Liver (tissue), 9 donors: ENCODE data around the gene SULT6B1. TPM values are rescaled to one million over a fixed set of nuclear protein-coding genes. Genes with fewer than 3 reads are reported as not detected.

Experiments
- DNase-seq: peaks from one replicate; pipeline ENCODE4 v3.0.0-alpha.2; 2017; ENCODE audit warnings: low spot score
- H3K27ac ChIP-seq, 2 donors: one replicate each; pipeline ENCODE4 v1.7.0; 2013; ENCODE audit warnings: inconsistent platforms in 2 of 2, low read length in 2 of 2, control low read depth in 1 of 2, low read depth in 1 of 2, mild to moderate bottlenecking in 1 of 2
- H3K27me3 ChIP-seq, 4 donors: one replicate each; pipeline versions ENCODE4 v1.6.1 to v1.7.0; 2013; ENCODE audit warnings: low read length in 3 of 4, inconsistent platforms in 1 of 4, mild to moderate bottlenecking in 1 of 4, moderate library complexity in 1 of 4; ENCODE audit not compliant: control insufficient read depth in 4 of 4, insufficient read depth in 4 of 4
- H3K36me3 ChIP-seq, 4 donors: one replicate each; pipeline versions ENCODE4 v1.6.1 to v1.7.0; 2013; ENCODE audit warnings: low read length in 3 of 4, mild to moderate bottlenecking in 3 of 4, low read depth in 1 of 4, moderate library complexity in 1 of 4; ENCODE audit not compliant: control insufficient read depth in 4 of 4, insufficient read depth in 3 of 4
- H3K4me1 ChIP-seq, 4 donors: one replicate each; pipeline versions ENCODE4 v1.6.1 to v1.7.0; 2013; ENCODE audit warnings: low read length in 3 of 4, mild to moderate bottlenecking in 3 of 4, moderate library complexity in 1 of 4; ENCODE audit not compliant: control insufficient read depth in 4 of 4, insufficient read depth in 4 of 4
- H3K4me3 ChIP-seq, 3 donors: one replicate each; pipeline versions ENCODE4 v1.6.1 to v1.7.0; 2013; ENCODE audit warnings: low read length in 3 of 3, control low read depth in 1 of 3, low read depth in 1 of 3, mild to moderate bottlenecking in 1 of 3
- H3K9ac ChIP-seq, 2 donors: one replicate each; pipeline ENCODE4 v1.7.0; 2013; ENCODE audit warnings: low read length in 2 of 2, mild to moderate bottlenecking in 2 of 2, moderate library complexity in 2 of 2, control low read depth in 1 of 2, low read depth in 1 of 2
- H3K9me3 ChIP-seq, 4 donors: one replicate each; pipeline versions ENCODE4 v1.6.1 to v1.7.0; 2013; ENCODE audit warnings: low read length in 3 of 4; ENCODE audit not compliant: control insufficient read depth in 4 of 4
- EGR1 ChIP-seq, 2 donors: IDR thresholded peaks; 2 replicates each; pipeline ENCODE4 v1.6.1; 2016 to 2018; ENCODE audit warnings: antibody characterized with exemption in 2 of 2, low read depth in 2 of 2
- FOXA1 ChIP-seq: IDR thresholded peaks from 2 replicates; pipeline ENCODE4 v1.6.1; 2016; ENCODE audit warnings: antibody characterized with exemption
- FOXA2 ChIP-seq: IDR thresholded peaks from 2 replicates; pipeline ENCODE4 v1.6.1; 2016; ENCODE audit warnings: antibody characterized with exemption
- GABPA ChIP-seq, 2 donors: IDR thresholded peaks in 1 of 2; conservative IDR thresholded peaks in 1 of 2; 2 replicates each; pipeline ENCODE4 v1.6.1; 2016; ENCODE audit warnings: antibody characterized with exemption in 2 of 2, mild to moderate bottlenecking in 1 of 2, moderate library complexity in 1 of 2
- HNF4A ChIP-seq, 2 donors: conservative IDR thresholded peaks; 2 replicates each; pipeline ENCODE4 v1.6.1; 2016; ENCODE audit warnings: antibody characterized with exemption in 2 of 2, mild to moderate bottlenecking in 2 of 2
- HNF4G ChIP-seq: IDR thresholded peaks from 2 replicates; pipeline ENCODE4 v1.6.1; 2016; ENCODE audit warnings: antibody characterized with exemption
- JUND ChIP-seq, 2 donors: IDR thresholded peaks; 2 replicates each; pipeline ENCODE4 v1.6.1; 2016; ENCODE audit warnings: antibody characterized with exemption in 2 of 2
- NR2F2 ChIP-seq: IDR thresholded peaks from 2 replicates; pipeline ENCODE4 v1.6.1; 2016; ENCODE audit warnings: antibody characterized with exemption
- RAD21 ChIP-seq, 2 donors: IDR thresholded peaks; 2 replicates each; pipeline ENCODE4 v1.6.1; 2016; ENCODE audit warnings: antibody characterized with exemption in 2 of 2, mild to moderate bottlenecking in 2 of 2
- RXRA ChIP-seq, 2 donors: IDR thresholded peaks; 2 replicates each; pipeline ENCODE4 v1.6.1; 2017 to 2018; ENCODE audit warnings: antibody characterized with exemption in 2 of 2, mild to moderate bottlenecking in 1 of 2
- SP1 ChIP-seq: IDR thresholded peaks from 2 replicates; pipeline ENCODE4 v1.6.1; 2018; ENCODE audit warnings: antibody characterized with exemption, mild to moderate bottlenecking
- YY1 ChIP-seq: IDR thresholded peaks from 2 replicates; pipeline ENCODE4 v1.6.1; 2016; ENCODE audit warnings: antibody characterized with exemption, mild to moderate bottlenecking
- WGBS: extraction: QIAGEN DNeasy Blood & Tissue Kit; methylation state at CpG from one replicate; pipeline ENCODE4 v1.1.7; 2013; 5-methylcytosine and 5-hydroxymethylcytosine counted together
- polyA plus RNA-seq, 2 donors: library from polyadenylated mRNA; stranded (reverse) in 1 of 2; unstranded in 1 of 2; fragments of 200-250 nt in 1 of 2; fragments of >200 nt in 1 of 2; fragmentation: Nextera tagmentation in 1 of 2; extraction: Ambion mirVana in 1 of 2; gene quantifications; one replicate each; pipeline versions ENCODE4 v1.2.1 to v1.2.3, GENCODE V29; 2013 to 2015
- total RNA-seq, 2 donors: library from RNA; depleted of rRNA; stranded (reverse); fragments of >200 nt; gene quantifications; one replicate each; pipeline ENCODE4 v1.2.3, GENCODE V29; 2014
- TF ChIP-seq, protein P1 (sequence below): IDR thresholded peaks from 2 replicates; pipeline ENCODE4 v1.6.1; 2016; ENCODE audit warnings: antibody characterized with exemption
- TF ChIP-seq, protein P2 (sequence below): IDR thresholded peaks from 2 replicates; pipeline ENCODE4 v1.6.1; 2016; ENCODE audit warnings: antibody characterized with exemption, mild to moderate bottlenecking
- donor health status: healthy.
- donor health status: healthy.
- donor health status: healthy.
- donor health status: healthy.
- donor health status: healthy.

Gene SULT6B1
- total and polyA plus RNA-seq, 4 donors = not detected

DNA sequence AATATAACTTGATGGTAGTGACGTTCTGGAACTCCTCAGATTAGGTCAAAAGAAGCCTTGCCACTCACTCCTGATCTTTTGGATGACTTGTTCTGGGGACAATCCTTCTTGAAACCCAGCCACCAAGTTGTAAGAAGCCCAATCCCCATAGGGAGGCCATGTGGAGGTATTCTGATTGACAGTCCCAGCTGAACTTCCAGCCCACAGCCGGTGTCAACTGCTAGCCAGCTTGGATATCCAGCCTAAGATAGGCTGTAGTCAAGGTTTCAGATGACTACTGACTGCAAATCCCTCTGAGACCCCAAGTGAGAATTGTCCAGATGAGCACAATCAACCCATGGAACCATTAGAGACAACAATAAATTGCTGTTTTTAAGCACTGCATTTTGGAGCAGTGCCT, 63.1 kb downstream of the SULT6B1 start:
- TF ChIP-seq RAD21 (IDR thresholded peaks at IDR 0.05) (no peak), NR2F2 (no peak), FOXA2 (no peak), FOXA1 (no peak), GABPA (IDR thresholded peaks at IDR 0.05 in 1 of 2, conservative IDR thresholded peaks at IDR 0.05 in 1 of 2) (no peak)
- TF ChIP-seq, protein P1, sequence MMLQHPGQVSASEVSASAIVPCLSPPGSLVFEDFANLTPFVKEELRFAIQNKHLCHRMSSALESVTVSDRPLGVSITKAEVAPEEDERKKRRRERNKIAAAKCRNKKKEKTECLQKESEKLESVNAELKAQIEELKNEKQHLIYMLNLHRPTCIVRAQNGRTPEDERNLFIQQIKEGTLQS = no peak
- TF ChIP-seq, protein P2, sequence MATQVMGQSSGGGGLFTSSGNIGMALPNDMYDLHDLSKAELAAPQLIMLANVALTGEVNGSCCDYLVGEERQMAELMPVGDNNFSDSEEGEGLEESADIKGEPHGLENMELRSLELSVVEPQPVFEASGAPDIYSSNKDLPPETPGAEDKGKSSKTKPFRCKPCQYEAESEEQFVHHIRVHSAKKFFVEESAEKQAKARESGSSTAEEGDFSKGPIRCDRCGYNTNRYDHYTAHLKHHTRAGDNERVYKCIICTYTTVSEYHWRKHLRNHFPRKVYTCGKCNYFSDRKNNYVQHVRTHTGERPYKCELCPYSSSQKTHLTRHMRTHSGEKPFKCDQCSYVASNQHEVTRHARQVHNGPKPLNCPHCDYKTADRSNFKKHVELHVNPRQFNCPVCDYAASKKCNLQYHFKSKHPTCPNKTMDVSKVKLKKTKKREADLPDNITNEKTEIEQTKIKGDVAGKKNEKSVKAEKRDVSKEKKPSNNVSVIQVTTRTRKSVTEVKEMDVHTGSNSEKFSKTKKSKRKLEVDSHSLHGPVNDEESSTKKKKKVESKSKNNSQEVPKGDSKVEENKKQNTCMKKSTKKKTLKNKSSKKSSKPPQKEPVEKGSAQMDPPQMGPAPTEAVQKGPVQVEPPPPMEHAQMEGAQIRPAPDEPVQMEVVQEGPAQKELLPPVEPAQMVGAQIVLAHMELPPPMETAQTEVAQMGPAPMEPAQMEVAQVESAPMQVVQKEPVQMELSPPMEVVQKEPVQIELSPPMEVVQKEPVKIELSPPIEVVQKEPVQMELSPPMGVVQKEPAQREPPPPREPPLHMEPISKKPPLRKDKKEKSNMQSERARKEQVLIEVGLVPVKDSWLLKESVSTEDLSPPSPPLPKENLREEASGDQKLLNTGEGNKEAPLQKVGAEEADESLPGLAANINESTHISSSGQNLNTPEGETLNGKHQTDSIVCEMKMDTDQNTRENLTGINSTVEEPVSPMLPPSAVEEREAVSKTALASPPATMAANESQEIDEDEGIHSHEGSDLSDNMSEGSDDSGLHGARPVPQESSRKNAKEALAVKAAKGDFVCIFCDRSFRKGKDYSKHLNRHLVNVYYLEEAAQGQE = no peak
- Histone ChIP-seq H3K27ac (no peak overlapping the region), H3K27me3 (no peaks in the 10 kb centered on the region), H3K4me1 (no peaks in the 10 kb centered on the region), H3K9me3 (no peaks in the 10 kb centered on the region), H3K9ac (no peak overlapping the region), H3K4me3 (no peak overlapping the region), H3K36me3 (peaks cover 8 to 53% (median 29%) of the 10 kb centered on the region in 4 donors)
- no peak for DNase-seq
- WGBS = 97% methylated on average over 2 of the region's 2 CpGs

DNA sequence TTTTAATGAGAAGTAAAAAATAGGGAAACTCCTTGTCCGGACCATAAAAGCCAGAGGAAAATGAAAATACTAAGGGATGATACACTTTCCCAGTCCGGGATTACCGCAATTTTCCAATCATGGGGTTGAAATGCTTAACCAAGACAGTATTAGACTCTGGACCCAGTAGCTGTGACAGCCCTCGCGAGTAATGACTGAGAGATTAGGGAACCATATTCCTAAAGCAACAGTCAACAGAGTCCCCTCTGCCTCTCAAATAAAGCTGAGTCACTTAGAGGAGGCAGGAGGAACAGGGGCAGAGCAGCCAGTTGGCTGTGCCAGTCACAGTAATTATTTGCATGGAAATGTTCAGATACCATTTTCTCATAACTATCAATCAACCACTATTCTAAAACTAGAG, 69.3 kb downstream of the SULT6B1 start:
- Histone ChIP-seq H3K27me3 (no peaks in the 10 kb centered on the region), H3K4me3 (no peak overlapping the region), H3K4me1 (no peaks in the 10 kb centered on the region), H3K36me3 (peaks cover 9 to 42% (median 26%) of the 10 kb centered on the region in 4 donors), H3K27ac (no peak overlapping the region), H3K9ac (no peak overlapping the region), H3K9me3 (no peaks in the 10 kb centered on the region)
- TF ChIP-seq EGR1 (IDR thresholded peaks at IDR 0.05; ENCODE audit: low read depth in 2 of 2) (no peak), HNF4A (conservative IDR thresholded peaks at IDR 0.05) (no peak), HNF4G (no peak), RXRA (IDR thresholded peaks at IDR 0.05) (no peak), JUND (IDR thresholded peaks at IDR 0.05) (no peak), SP1 (no peak), NR2F2 (no peak), GABPA (IDR thresholded peaks at IDR 0.05 in 1 of 2, conservative IDR thresholded peaks at IDR 0.05 in 1 of 2) (no peak), FOXA2 (no peak), YY1 (no peak), RAD21 (IDR thresholded peaks at IDR 0.05) (no peak)
- TF ChIP-seq, protein P1 = no peak
- DNase-seq = no peak
- WGBS = 95% methylated on average over 5 of the region's 5 CpGs

Other genes with a start within 250 kb of the SULT6B1 start
- 10 to 100 TPM in 1 of 2 donors, 1 to 10 TPM in 1; 7.6 to 11.9 TPM for gene STRN, start 222.1 kb downstream of the SULT6B1 start, total RNA-seq
- gene STRN, start 222.1 kb downstream of the SULT6B1 start, polyA plus RNA-seq = 1 to 10 TPM; 2.5 to 3.6 TPM
- 10 to 100 TPM; 16.3 to 24.3 TPM for gene HEATR5B, start 104.3 kb downstream of the SULT6B1 start, total RNA-seq
- gene HEATR5B, start 104.3 kb downstream of the SULT6B1 start, polyA plus RNA-seq = 1 to 10 TPM; 4.1 to 6.9 TPM
- gene GPATCH11, start 104.2 kb downstream of the SULT6B1 start, total RNA-seq = 1 to 10 TPM; 4.9 to 7.3 TPM
- 1 to 10 TPM; 1.4 to 1.9 TPM for gene GPATCH11, start 104.2 kb downstream of the SULT6B1 start, polyA plus RNA-seq
- 10 to 100 TPM; 14.9 to 20.0 TPM for gene EIF2AK2, start 31.7 kb downstream of the SULT6B1 start, total RNA-seq
- 10 to 100 TPM in 1 of 2 donors, 1 to 10 TPM in 1; 4.4 to 11.4 TPM for gene EIF2AK2, start 31.7 kb downstream of the SULT6B1 start, polyA plus RNA-seq
- 10 to 100 TPM; 10.2 to 16.8 TPM for gene CEBPZOS, start 7.8 kb upstream of the SULT6B1 start, total RNA-seq
- 10 to 100 TPM in 1 of 2 donors, 1 to 10 TPM in 1; 9.1 to 22.9 TPM for gene CEBPZOS, start 7.8 kb upstream of the SULT6B1 start, polyA plus RNA-seq
- 10 to 100 TPM; 19.1 to 25.6 TPM for gene CEBPZ, start 42.9 kb upstream of the SULT6B1 start, total RNA-seq
- 10 to 100 TPM; 15.7 to 20.7 TPM for gene CEBPZ, start 42.9 kb upstream of the SULT6B1 start, polyA plus RNA-seq
- gene NDUFAF7, start 43.0 kb upstream of the SULT6B1 start, total RNA-seq = 10 to 100 TPM in 1 of 2 donors, 1 to 10 TPM in 1; 9.9 to 13.6 TPM
- gene NDUFAF7, start 43.0 kb upstream of the SULT6B1 start, polyA plus RNA-seq = 10 to 100 TPM in 1 of 2 donors, 1 to 10 TPM in 1; 8.7 to 12.7 TPM
- 10 to 100 TPM in 1 of 2 donors, 1 to 10 TPM in 1; 10.0 to 19.7 TPM for gene PRKD3, start 136.2 kb upstream of the SULT6B1 start, total RNA-seq
- 1 to 10 TPM; 4.4 to 6.2 TPM for gene PRKD3, start 136.2 kb upstream of the SULT6B1 start, polyA plus RNA-seq
- 1 to 10 TPM; 1.1 to 3.0 TPM for gene QPCT, start 156.0 kb upstream of the SULT6B1 start, total RNA-seq
- gene QPCT, start 156.0 kb upstream of the SULT6B1 start, polyA plus RNA-seq = 1 to 10 TPM in 1 of 2 donors, under 1 TPM in 1; 0.61 to 1.3 TPM